Measurements from ENCODE around the gene ACVR1B. TPM values are rescaled to one million over a fixed set of nuclear protein-coding genes. Genes with fewer than 3 reads are reported as not detected.

Gene ACVR1B
- total and polyA plus RNA-seq, 2 of the 8 experiments (the other 6 are each of a cell fraction or from before 2014, with no cell fraction given), result 16.0 to 19.2 TPM

DNA sequence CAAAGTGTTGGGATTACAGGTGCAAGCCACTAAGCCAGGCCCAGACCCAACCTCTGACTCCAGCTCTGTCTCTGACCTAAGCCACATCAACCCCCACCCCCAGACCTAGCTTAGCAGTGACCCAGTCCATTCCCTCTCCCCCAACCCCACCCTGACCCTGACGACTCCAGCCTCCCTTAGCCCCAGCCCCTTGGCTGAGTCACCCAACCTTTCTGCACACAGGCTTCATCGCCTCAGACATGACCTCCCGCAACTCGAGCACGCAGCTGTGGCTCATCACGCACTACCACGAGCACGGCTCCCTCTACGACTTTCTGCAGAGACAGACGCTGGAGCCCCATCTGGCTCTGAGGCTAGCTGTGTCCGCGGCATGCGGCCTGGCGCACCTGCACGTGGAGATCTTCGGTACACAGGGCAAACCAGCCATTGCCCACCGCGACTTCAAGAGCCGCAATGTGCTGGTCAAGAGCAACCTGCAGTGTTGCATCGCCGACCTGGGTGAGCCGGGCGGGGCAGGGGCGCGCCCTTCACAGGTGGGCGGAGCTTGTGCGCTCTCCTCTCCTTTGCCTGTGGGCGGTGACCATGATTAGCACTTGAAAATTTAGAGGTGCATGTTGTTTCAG is 36.4 kb upstream of the ACVR1B start:
- H3K4me2 ChIP-seq (ENCODE audit: insufficient read depth in 1 of 2, low read depth in 2 of 2, low read length in 2 of 2), result no peak overlapping the region; a peak in 1 of 4 replicates
- 0 out of 2 replicates have a peak overlapping the region, but pooled peaks have one; percentile 88 for H2BK15ac ChIP-seq (ENCODE audit: low read length)
- H4K8ac ChIP-seq (ENCODE audit: extremely low read depth, insufficient read depth, low read length), result 0 out of 2 replicates have a peak overlapping the region, but pooled peaks have one; percentile 71
- H3K23me2 ChIP-seq (ENCODE audit: low read depth, low read length), result no peaks in the 10 kb centered on the region
- no peak overlapping the region for H2AK5ac ChIP-seq (ENCODE audit: low read depth, low read length)
- H3K27me3 ChIP-seq (replicated peaks in 1 of 4; ENCODE audit: control insufficient read depth in 3 of 4, extremely low read depth in 1 of 4, insufficient read depth in 3 of 4, low read length in 3 of 4), result peaks cover 0 to 3% (median 0%) of the 10 kb centered on the region in 4 experiments; a peak in 1 of 7 replicates
- peak overlapping the region; percentile 72; the same call in 1 of the 2 replicates for H2BK12ac ChIP-seq (ENCODE audit: low read depth, low read length)
- FAIRE-seq, result no peak
- 0 out of 2 replicates have a peak overlapping the region, but pooled peaks have one; percentile 63 for H2AFZ ChIP-seq (ENCODE audit: low read length)
- H3K9me3 ChIP-seq (ENCODE audit: insufficient read depth in 2 of 2, low read depth in 1 of 2, low read length in 1 of 2), result no peaks in the 10 kb centered on the region
- H4K5ac ChIP-seq (ENCODE audit: insufficient read length, low read depth, low read length), result no peak overlapping the region
- no peak for DNase-seq (ENCODE audit: low read depth in 1 of 2, low spot score in 2 of 2)
- POLR2A ChIA-PET (ENCODE audit: partially characterized antibody), result interaction anchor here (1.5 kb wide), 1 partner anchor 27 kb away, joined by 3 read pairs; the partner anchor contains the start of gene ANKRD33
- CTCF ChIA-PET (ENCODE audit: partially characterized antibody), result interaction anchor here (0.7 to 12.7 kb wide), 8 partner anchors 12 to 388 kb away, joined by 3 to 234 read pairs (median 8); no protein-coding TSS in a partner anchor
- H3K56ac ChIP-seq (replicated peaks; ENCODE audit: insufficient read length, low read depth, low read length), result no peak overlapping the region
- no peak overlapping the region for H3K23ac ChIP-seq (ENCODE audit: insufficient read length)
- peak overlapping the region; percentile 29 for H3K4ac ChIP-seq (replicated peaks; ENCODE audit: insufficient read length, low read depth, low read length)
- no peaks in the 10 kb centered on the region for H4K20me1 ChIP-seq (replicated peaks in 1 of 2; ENCODE audit: control insufficient read depth in 1 of 2, insufficient read depth in 2 of 2, low read length in 2 of 2)
- TF ChIP-seq CHD1 (IDR thresholded peaks at IDR 0.05; ENCODE audit: low read depth, low read length), result no peak
- TF ChIP-seq EZH2 (IDR thresholded peaks at IDR 0.05; ENCODE audit: low read depth, low read length, severe bottlenecking), result no peak
- TF ChIP-seq MAX (IDR thresholded peaks at IDR 0.05), result peak; percentile 67
- peak; percentile 46; the same call in 1 of the 2 replicates for TF ChIP-seq E2F6 (IDR thresholded peaks at IDR 0.05)
- no peak overlapping the region; a peak in 1 of 7 replicates for H3K9ac ChIP-seq (replicated peaks in 1 of 4; ENCODE audit: extremely low read depth in 1 of 4, low read depth in 3 of 4, low read length in 3 of 4)
- H2BK20ac ChIP-seq (ENCODE audit: low read length), result no peak overlapping the region
- no peaks in the 10 kb centered on the region for H3K79me1 ChIP-seq (ENCODE audit: low read depth, low read length)
- peak overlapping the region; percentile 78 for H3K18ac ChIP-seq (ENCODE audit: extremely low read depth, low read length)
- no peaks in the 10 kb centered on the region for H3K36me3 ChIP-seq (ENCODE audit: control insufficient read depth in 2 of 4, insufficient read depth in 4 of 4, low read length in 3 of 4)
- 81% methylated on average over 28 of the region's 28 CpGs; no CpG with 5 or more reads in 1 of the 2 experiments for WGBS, 2 experiments (ENCODE audit: extremely low coverage in 1 of 2, insufficient coverage in 1 of 2, insufficient read length in 1 of 2, insufficient replicate concordance in 2 of 2, low coverage in 1 of 2, low lambda C conversion rate in 2 of 2, missing lambda C conversion rate in 1 of 2)
- no peak overlapping the region for H2BK5ac ChIP-seq (ENCODE audit: low read depth, low read length)
- no peaks in the 10 kb centered on the region for H3K79me2 ChIP-seq (ENCODE audit: control insufficient read depth in 1 of 2, insufficient read depth in 2 of 2, low read length in 2 of 2)
- H3K4me3 ChIP-seq (ENCODE audit: extremely low read depth in 1 of 4, insufficient read depth in 2 of 4, low read depth in 3 of 4, low read length in 4 of 4), result no peak overlapping the region
- peaks cover 0 to 8% (median 1%) of the 10 kb centered on the region in 4 experiments; a peak in 4 of 7 replicates for H3K4me1 ChIP-seq (replicated peaks in 1 of 4; ENCODE audit: control insufficient read depth in 3 of 4, insufficient read depth in 4 of 4, low read length in 3 of 4)
- peak overlapping the region; percentile 42 for H4K91ac ChIP-seq (replicated peaks; ENCODE audit: insufficient read length, low read length)
- no peak overlapping the region for H3K27ac ChIP-seq (ENCODE audit: low read depth, low read length)
- H3K14ac ChIP-seq (ENCODE audit: insufficient read length), result no peak overlapping the region
- no peak overlapping the region for H2BK120ac ChIP-seq (replicated peaks; ENCODE audit: low read depth, low read length)
